Activated CD4-positive, alpha-beta T cell treated with anti-CD3 and anti-CD28 coated beads for 24 hours (primary cell): ENCODE data around the gene ANKFY1.

Experiments used
- DNase-seq, 2 donors: peaks; one replicate each; pipeline ENCODE4 v3.0.0-alpha.2; 2020; ENCODE audit warnings: low read depth in 2 of 2

The ANKFY1 gene

DNA sequence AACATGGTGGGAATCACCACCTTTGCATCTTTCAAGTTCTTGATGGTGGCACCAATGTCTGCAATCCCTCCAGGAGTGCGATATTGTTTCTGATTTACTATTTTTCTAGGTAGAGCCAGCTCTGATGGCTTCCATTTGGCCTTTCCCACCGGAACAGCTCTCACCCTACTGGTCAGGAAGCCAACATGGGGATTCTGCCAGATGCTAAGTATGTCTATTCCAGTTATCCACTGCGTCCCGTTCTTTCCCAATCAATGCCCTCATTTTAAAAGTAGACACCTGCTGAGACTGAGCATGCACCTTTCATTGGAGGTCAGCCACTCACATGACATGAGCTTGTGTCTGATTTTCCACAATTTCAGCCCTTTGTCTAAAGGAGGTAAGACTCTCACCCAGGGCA is 144.5 kb downstream of the ANKFY1 start:
- no peak for DNase-seq

- no peak for DNase-seq
Observed at GRCh38 chr17:4118015-4118743, 145.6 kb downstream of the ANKFY1 start.

- no peak for DNase-seq
Observed at GRCh38 chr17:4116516-4116915, 147.3 kb downstream of the ANKFY1 start.
